Heart left ventricle (tissue), 13 donors: ENCODE results near the gene MGLL.

Source experiments
- CTCF ChIP-seq, 12 donors: fragments of 200-600 bp; sonication (generic) in 4 of 12; IDR thresholded peaks; one replicate each; pipeline versions ENCODE4 v1.5.0 to v1.8.0; 2018 to 2022; ENCODE audit warnings: antibody characterized with exemption in 12 of 12, mild to moderate bottlenecking in 5 of 12
- POLR2A ChIP-seq, 2 donors: fragments of 450-650 bp; IDR thresholded peaks; one replicate each; pipeline ENCODE4 v1.6.1; 2017; ENCODE audit warnings: antibody characterized with exemption in 2 of 2, mild to moderate bottlenecking in 2 of 2, moderate library complexity in 2 of 2
- donor health status: ischemic (EF 13 %, LVEDD 7.1; RV severe dilation, severe dysfunction).
- donor health status: DM: no; HTN: yes; CAD: no.
- donor health status: DM: no; HTN: no; CAD: no.
- donor health status: ischemic (EF 25% LVEDD 6.9; RV normal size, moderate dysfunction).
- donor health status: ischemic (EF 25% LVEDD 5.7; RV mildly dilated, moderate dysfunction).
- donor health status: ischemic (EF 35%, LVEDD 5.7; RV mildly dilated, moderate dysfunction).
- donor health status: nonischemic (EF 11% LVEDD 7.7; RV severe dilation, severe dysfunction).
- donor health status: DM: yes; HTN: yes; CAD: no.
- donor health status: PGD.
- donor health status: ischemic (EF 29% LVEDD 5.4; RV normal size, mild dysfunction).
- donor health status: nonischemic (EF 23%, LVEDD 6.1; RV moderate dilation, normal function).

GRCh38 chr3:127743351-127744252 lies 78.7 kb downstream of the MGLL start:
- no peak for TF ChIP-seq CTCF (IDR thresholded peaks at IDR 0.05)
- TF ChIP-seq POLR2A (IDR thresholded peaks at IDR 0.05), result no peak
